Neural cell (in vitro differentiated cells): Measurements from ENCODE around the gene HBQ1.

Experiments
- EP300 ChIP-seq: fragments of 450-650 bp; conservative IDR thresholded peaks from 2 replicates; pipeline ENCODE4 v1.6.1; 2014; ENCODE audit warnings: antibody characterized with exemption, mild to moderate bottlenecking, moderate library complexity; ENCODE audit not compliant: poor library complexity, severe bottlenecking
- EZH2 ChIP-seq: fragments of 200-600, 300-800 bp; shearing (Covaris generic), sonication (generic); IDR thresholded peaks from 2 replicates; pipeline ENCODE4 v1.6.1; 2014; ENCODE audit warnings: antibody characterized with exemption, low read length, borderline replicate concordance, mild to moderate bottlenecking; ENCODE audit not compliant: insufficient read depth, poor library complexity, severe bottlenecking
- MXI1 ChIP-seq: fragments of 450-650 bp; conservative IDR thresholded peaks from 2 replicates; pipeline ENCODE4 v1.6.1; 2014; ENCODE audit warnings: antibody characterized with exemption, mild to moderate bottlenecking; ENCODE audit not compliant: poor library complexity, severe bottlenecking
- POLR2AphosphoS5 ChIP-seq: IDR thresholded peaks from 2 replicates; pipeline ENCODE4 v1.6.1; 2012
- RAD21 ChIP-seq: fragments of 450-650 bp; conservative IDR thresholded peaks from 2 replicates; pipeline ENCODE4 v1.6.1; 2014; ENCODE audit warnings: antibody characterized with exemption, mild to moderate bottlenecking, moderate library complexity
- SMC3 ChIP-seq: fragments of 450-650 bp; conservative IDR thresholded peaks from 2 replicates; pipeline ENCODE4 v1.6.1; 2014; ENCODE audit warnings: antibody characterized with exemption, mild to moderate bottlenecking, moderate library complexity; ENCODE audit not compliant: poor library complexity
- TAF1 ChIP-seq: IDR thresholded peaks from 2 replicates; pipeline ENCODE4 v1.6.1; 2012; ENCODE audit warnings: low read depth
- TF ChIP-seq, protein P1 (sequence below): fragments of 450-650 bp; IDR thresholded peaks from 2 replicates; pipeline ENCODE4 v1.5.1; 2014; ENCODE audit warnings: antibody characterized with exemption, mild to moderate bottlenecking, moderate library complexity; ENCODE audit not compliant: poor library complexity, severe bottlenecking
- TF ChIP-seq, protein P2 (sequence below): IDR thresholded peaks from 2 replicates; pipeline ENCODE4 v1.6.1; 2012; ENCODE audit warnings: borderline replicate concordance

DNA sequence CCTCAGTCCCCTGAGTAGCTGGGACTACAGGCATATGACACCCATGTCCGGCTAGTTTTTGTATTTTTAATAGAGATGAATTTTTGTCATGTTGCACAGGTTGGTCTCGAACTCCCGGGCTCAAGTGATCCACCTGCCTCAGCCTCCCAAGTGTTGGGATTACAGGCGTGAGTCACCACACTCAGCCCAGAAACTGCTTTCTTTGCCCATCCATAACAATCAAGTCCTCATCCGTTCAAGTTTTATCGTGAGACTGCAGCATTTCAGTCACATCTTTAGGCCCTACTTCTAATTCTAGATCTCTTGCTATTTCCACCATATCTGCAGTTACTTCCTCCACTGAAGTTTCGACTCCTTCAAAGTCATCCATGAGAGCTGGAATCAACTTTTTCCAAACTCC is 48.1 kb upstream of the HBQ1 start:
- TF ChIP-seq, protein P1, sequence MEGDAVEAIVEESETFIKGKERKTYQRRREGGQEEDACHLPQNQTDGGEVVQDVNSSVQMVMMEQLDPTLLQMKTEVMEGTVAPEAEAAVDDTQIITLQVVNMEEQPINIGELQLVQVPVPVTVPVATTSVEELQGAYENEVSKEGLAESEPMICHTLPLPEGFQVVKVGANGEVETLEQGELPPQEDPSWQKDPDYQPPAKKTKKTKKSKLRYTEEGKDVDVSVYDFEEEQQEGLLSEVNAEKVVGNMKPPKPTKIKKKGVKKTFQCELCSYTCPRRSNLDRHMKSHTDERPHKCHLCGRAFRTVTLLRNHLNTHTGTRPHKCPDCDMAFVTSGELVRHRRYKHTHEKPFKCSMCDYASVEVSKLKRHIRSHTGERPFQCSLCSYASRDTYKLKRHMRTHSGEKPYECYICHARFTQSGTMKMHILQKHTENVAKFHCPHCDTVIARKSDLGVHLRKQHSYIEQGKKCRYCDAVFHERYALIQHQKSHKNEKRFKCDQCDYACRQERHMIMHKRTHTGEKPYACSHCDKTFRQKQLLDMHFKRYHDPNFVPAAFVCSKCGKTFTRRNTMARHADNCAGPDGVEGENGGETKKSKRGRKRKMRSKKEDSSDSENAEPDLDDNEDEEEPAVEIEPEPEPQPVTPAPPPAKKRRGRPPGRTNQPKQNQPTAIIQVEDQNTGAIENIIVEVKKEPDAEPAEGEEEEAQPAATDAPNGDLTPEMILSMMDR: no peak
- TF ChIP-seq POLR2AphosphoS5 (no peak), EZH2 (no peak), SMC3 (no peak), TAF1 (no peak), MXI1 (no peak), RAD21 (no peak), EP300 (no peak)
- TF ChIP-seq, protein P2, sequence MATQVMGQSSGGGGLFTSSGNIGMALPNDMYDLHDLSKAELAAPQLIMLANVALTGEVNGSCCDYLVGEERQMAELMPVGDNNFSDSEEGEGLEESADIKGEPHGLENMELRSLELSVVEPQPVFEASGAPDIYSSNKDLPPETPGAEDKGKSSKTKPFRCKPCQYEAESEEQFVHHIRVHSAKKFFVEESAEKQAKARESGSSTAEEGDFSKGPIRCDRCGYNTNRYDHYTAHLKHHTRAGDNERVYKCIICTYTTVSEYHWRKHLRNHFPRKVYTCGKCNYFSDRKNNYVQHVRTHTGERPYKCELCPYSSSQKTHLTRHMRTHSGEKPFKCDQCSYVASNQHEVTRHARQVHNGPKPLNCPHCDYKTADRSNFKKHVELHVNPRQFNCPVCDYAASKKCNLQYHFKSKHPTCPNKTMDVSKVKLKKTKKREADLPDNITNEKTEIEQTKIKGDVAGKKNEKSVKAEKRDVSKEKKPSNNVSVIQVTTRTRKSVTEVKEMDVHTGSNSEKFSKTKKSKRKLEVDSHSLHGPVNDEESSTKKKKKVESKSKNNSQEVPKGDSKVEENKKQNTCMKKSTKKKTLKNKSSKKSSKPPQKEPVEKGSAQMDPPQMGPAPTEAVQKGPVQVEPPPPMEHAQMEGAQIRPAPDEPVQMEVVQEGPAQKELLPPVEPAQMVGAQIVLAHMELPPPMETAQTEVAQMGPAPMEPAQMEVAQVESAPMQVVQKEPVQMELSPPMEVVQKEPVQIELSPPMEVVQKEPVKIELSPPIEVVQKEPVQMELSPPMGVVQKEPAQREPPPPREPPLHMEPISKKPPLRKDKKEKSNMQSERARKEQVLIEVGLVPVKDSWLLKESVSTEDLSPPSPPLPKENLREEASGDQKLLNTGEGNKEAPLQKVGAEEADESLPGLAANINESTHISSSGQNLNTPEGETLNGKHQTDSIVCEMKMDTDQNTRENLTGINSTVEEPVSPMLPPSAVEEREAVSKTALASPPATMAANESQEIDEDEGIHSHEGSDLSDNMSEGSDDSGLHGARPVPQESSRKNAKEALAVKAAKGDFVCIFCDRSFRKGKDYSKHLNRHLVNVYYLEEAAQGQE: no peak
